ENCODE data around the gene CFD.

CFD gene

GRCh38 chr19:892243-892893 is 32.9 kb downstream of the CFD start:
- DNase-seq = no peak

GRCh38 chr19:892894-893689 is 33.6 kb downstream of the CFD start, which contains the start of the genes MED16 and RNU6-9:
MED16 (minus strand) TSS chr19:893187; CDS start chr19:891131, 2,056 bp downstream.
RNU6-9 (plus strand) TSS chr19:893484.
- DNase-seq = peak; percentile 87

- no peak for DNase-seq
These were observed 37.0 kb downstream of the CFD start for GRCh38 chr19:896434-896833.

- DNase-seq = no peak
These were observed 37.5 kb downstream of the CFD start for GRCh38 chr19:896999-897398.

- DNase-seq = no peak
These were observed 38.1 kb downstream of the CFD start for GRCh38 chr19:897442-898039.

- DNase-seq = no peak
These were observed 39.2 kb downstream of the CFD start for GRCh38 chr19:898663-899062.

GRCh38 chr19:899336-900042 is 40.0 kb downstream of the CFD start:
- DNase-seq = no peak

- no peak for DNase-seq
These were observed 40.5 kb downstream of the CFD start for GRCh38 chr19:900043-900301.

GRCh38 chr19:900302-901111 is 41.0 kb downstream of the CFD start:
- peak; percentile 21 for DNase-seq

- DNase-seq = no peak
These were observed 42.0 kb downstream of the CFD start for GRCh38 chr19:901216-902092.

- no peak for DNase-seq
These were observed 42.6 kb downstream of the CFD start for GRCh38 chr19:902093-902370.

- no peak for DNase-seq
These were observed 43.2 kb downstream of the CFD start for GRCh38 chr19:902446-903226.

- DNase-seq = no peak
These were observed 43.9 kb downstream of the CFD start for GRCh38 chr19:903266-903797.

GRCh38 chr19:904545-904944 is 45.1 kb downstream of the CFD start:
- DNase-seq = no peak

- no peak for DNase-seq
These were observed 47.0 kb downstream of the CFD start for GRCh38 chr19:906480-906879.

GRCh38 chr19:907183-907853 is 47.9 kb downstream of the CFD start:
- DNase-seq = no peak

GRCh38 chr19:911197-912033 is 52.0 kb downstream of the CFD start:
- no peak for DNase-seq

- no peak for DNase-seq
These were observed 53.0 kb downstream of the CFD start for GRCh38 chr19:912181-913079.

Data from NCI-H774 (cell line).